OCI-LY1 (cell line): ENCODE data around the gene STK32B.

Experiments
- H2AFZ ChIP-seq: fragments of 200-600 bp; sonication (generic), shearing (Covaris generic); 2 replicates; pipeline ENCODE4 v1.6.0; 2014; ENCODE audit warnings: antibody characterized with exemption, mild to moderate bottlenecking, low read length
- H3F3A ChIP-seq: fragments of 200-600 bp; sonication (generic), shearing (Covaris generic); 2 replicates; pipeline ENCODE4 v1.6.0; 2014; ENCODE audit warnings: mild to moderate bottlenecking, antibody characterized with exemption, low read length, moderate library complexity; ENCODE audit not compliant: insufficient read depth
- H3K27ac ChIP-seq: fragments of 200-600 bp; sonication (generic); 2 replicates; pipeline ENCODE4 v1.5.1; 2014; ENCODE audit warnings: low read length, mixed run types, mild to moderate bottlenecking, low read depth; ENCODE audit not compliant: poor library complexity, severe bottlenecking
- H3K27me3 ChIP-seq: fragments of 200-600 bp; sonication (generic); 2 replicates; pipeline ENCODE4 v1.6.0; 2014; ENCODE audit warnings: antibody characterized with exemption, mild to moderate bottlenecking, low read length, moderate library complexity; ENCODE audit not compliant: insufficient read depth
- H3K36me3 ChIP-seq: fragments of 200-600 bp; sonication (generic); 2 replicates; pipeline ENCODE4 v1.6.1; 2014; ENCODE audit warnings: mild to moderate bottlenecking, antibody characterized with exemption, low read length, moderate library complexity, mixed read lengths; ENCODE audit not compliant: insufficient read depth
- H3K4me1 ChIP-seq: fragments of 200-600 bp; sonication (generic); 2 replicates; pipeline ENCODE4 v1.5.1; 2014; ENCODE audit warnings: mild to moderate bottlenecking, low read length, moderate library complexity; ENCODE audit not compliant: insufficient read depth, severe bottlenecking
- H3K4me2 ChIP-seq: fragments of 200-600 bp; sonication (generic), shearing (Covaris generic); 2 replicates; pipeline ENCODE4 v1.6.1; 2014; ENCODE audit warnings: low read length
- H3K4me3 ChIP-seq: fragments of 200-600 bp; sonication (generic); 2 replicates; pipeline ENCODE4 v1.5.1; 2014; ENCODE audit warnings: low read length, low read depth, mild to moderate bottlenecking, mixed read lengths; ENCODE audit not compliant: poor library complexity, severe bottlenecking
- H3K79me2 ChIP-seq: fragments of 200-600 bp; shearing (Covaris generic); 2 replicates; pipeline ENCODE4 v1.6.1; 2016; ENCODE audit warnings: mixed run types, low read length, mixed read lengths; ENCODE audit not compliant: insufficient read depth
- H3K9ac ChIP-seq: fragments of 200-600 bp; sonication (generic), shearing (Covaris generic); 2 replicates; pipeline ENCODE4 v1.6.1; 2014; ENCODE audit warnings: mild to moderate bottlenecking, low read length, mixed read lengths
- H3K9me2 ChIP-seq: fragments of 200-600 bp; sonication (generic), shearing (Covaris generic); 2 replicates; pipeline ENCODE4 v1.6.1; 2014; ENCODE audit warnings: low read depth, mild to moderate bottlenecking, low read length, mixed read lengths
- H3K9me3 ChIP-seq: fragments of 200-600 bp; shearing (Covaris generic); 2 replicates; pipeline ENCODE4 v1.6.1; 2014; ENCODE audit warnings: low read length, mixed read lengths
- H4K20me1 ChIP-seq: fragments of 200-600 bp; sonication (generic), shearing (Covaris generic); 2 replicates; pipeline ENCODE4 v1.6.0; 2016; ENCODE audit warnings: mild to moderate bottlenecking, low read length; ENCODE audit not compliant: insufficient read depth
- EZH2 ChIP-seq: fragments of 200-600 bp; sonication (generic), shearing (Covaris generic); IDR thresholded peaks from 2 replicates; pipeline ENCODE4 v1.8.0; 2017; ENCODE audit warnings: borderline replicate concordance, mixed run types, mild to moderate bottlenecking, antibody characterized with exemption, low read length, moderate library complexity, mixed read lengths
- TF ChIP-seq, protein P1 (sequence below): fragments of 200-600 bp; sonication (generic), shearing (Covaris generic); IDR thresholded peaks from 2 replicates; pipeline ENCODE4 v1.5.1; 2017; ENCODE audit warnings: mild to moderate bottlenecking, antibody characterized with exemption, low read length, moderate library complexity, mixed read lengths

Gene STK32B

DNA sequence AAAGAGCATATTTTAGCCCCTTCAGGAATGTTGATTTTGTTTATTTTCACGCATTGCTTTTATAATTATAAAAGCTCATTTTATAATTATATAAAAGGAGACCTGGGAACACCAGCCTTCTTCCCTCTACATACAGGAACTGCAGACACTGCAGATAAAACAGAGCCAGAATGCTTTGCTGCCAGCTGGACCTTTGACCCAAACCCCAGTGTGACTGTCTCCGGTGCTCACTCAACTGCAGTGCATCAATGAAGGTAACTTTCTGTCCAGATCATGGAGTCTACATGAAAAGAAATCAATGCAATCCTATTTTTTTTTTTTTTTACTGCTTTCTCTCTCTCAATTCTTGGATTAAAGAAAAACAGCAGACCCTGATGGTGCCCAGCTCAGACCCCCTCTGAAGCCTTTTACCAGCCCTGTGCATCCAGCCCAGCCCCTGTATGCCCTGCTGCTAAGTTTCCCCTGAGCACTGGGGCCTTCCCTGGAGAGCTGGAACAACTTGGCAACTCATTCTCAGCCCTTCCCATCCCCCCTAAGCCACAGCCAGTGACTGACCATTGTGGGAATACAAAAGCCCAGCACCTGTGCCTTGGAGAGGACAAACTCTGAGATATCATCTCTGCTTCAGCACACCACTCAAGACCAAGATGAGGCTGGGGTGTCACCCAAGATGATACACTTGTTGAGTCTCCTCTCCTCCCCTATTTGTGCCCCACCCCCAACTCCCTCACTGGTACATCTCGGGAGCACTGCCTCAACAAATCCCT is 475.0 kb downstream of the STK32B start:
- Histone ChIP-seq H3K4me1 (no peaks in the 10 kb centered on the region), H3K36me3 (no peaks in the 10 kb centered on the region), H3K9ac (no peak overlapping the region), H3F3A (no peaks in the 10 kb centered on the region), H3K79me2 (no peaks in the 10 kb centered on the region), H3K9me2 (no peaks in the 10 kb centered on the region), H3K4me3 (no peak overlapping the region), H3K9me3 (no peaks in the 10 kb centered on the region), H2AFZ (no peak overlapping the region), H3K4me2 (no peak overlapping the region), H3K27ac (no peak overlapping the region), H3K27me3 (no peaks in the 10 kb centered on the region), H4K20me1 (no peaks in the 10 kb centered on the region)
- TF ChIP-seq, protein P1, sequence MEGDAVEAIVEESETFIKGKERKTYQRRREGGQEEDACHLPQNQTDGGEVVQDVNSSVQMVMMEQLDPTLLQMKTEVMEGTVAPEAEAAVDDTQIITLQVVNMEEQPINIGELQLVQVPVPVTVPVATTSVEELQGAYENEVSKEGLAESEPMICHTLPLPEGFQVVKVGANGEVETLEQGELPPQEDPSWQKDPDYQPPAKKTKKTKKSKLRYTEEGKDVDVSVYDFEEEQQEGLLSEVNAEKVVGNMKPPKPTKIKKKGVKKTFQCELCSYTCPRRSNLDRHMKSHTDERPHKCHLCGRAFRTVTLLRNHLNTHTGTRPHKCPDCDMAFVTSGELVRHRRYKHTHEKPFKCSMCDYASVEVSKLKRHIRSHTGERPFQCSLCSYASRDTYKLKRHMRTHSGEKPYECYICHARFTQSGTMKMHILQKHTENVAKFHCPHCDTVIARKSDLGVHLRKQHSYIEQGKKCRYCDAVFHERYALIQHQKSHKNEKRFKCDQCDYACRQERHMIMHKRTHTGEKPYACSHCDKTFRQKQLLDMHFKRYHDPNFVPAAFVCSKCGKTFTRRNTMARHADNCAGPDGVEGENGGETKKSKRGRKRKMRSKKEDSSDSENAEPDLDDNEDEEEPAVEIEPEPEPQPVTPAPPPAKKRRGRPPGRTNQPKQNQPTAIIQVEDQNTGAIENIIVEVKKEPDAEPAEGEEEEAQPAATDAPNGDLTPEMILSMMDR: no peak
- TF ChIP-seq EZH2: no peak

DNA sequence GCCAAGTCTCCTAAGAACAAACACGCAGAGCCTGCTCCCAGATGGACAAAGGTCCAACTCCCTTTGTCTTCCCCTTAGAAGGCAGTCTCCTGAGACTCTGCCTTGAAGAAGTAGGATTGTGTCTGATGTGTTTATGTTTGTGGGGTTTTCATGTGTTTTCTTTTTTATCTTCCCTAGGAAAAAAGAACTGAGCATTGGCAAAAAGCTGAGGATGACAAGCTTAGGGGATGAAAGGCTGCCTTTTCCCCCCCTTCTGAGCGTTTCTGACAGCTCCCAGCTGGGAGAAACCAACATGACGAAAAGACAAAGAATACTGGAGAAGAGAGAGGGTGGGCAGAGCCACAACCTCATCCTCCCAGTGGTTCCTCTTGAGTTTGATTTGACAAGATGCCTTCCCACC is 475.9 kb downstream of the STK32B start:
- Histone ChIP-seq H3K4me3 (no peak overlapping the region), H3K9ac (no peak overlapping the region), H3K9me3 (no peaks in the 10 kb centered on the region), H3K4me2 (no peak overlapping the region), H3K4me1 (no peaks in the 10 kb centered on the region), H2AFZ (no peak overlapping the region), H3K27me3 (no peaks in the 10 kb centered on the region), H3K79me2 (no peaks in the 10 kb centered on the region), H3K9me2 (no peaks in the 10 kb centered on the region), H4K20me1 (no peaks in the 10 kb centered on the region), H3K36me3 (no peaks in the 10 kb centered on the region), H3K27ac (no peak overlapping the region), H3F3A (no peaks in the 10 kb centered on the region)
- TF ChIP-seq EZH2: no peak
- TF ChIP-seq, protein P1: no peak

DNA sequence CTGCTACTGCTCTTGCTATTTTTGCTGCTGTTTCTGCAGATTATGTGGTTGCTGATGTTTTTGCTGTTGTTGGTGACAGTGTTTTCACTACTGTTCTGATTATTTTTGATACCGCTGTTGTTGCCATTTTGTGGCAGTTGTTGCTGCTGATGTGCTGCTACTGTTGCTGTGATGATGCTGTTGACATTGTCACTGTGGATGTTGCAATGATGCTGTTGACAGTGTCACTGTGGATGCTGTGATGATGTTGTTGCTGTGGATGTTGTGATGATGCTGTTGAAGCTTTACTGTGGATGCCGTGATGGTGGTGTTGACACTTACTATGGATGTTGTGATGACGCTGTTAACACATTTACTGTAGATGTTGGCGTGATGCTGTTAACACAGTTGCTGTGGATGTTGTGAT is 476.8 kb downstream of the STK32B start:
- H3K9ac ChIP-seq: no peak overlapping the region
- no peaks in the 10 kb centered on the region for H3K4me1 ChIP-seq
- H3K36me3 ChIP-seq: no peaks in the 10 kb centered on the region
- no peak overlapping the region for H3K27ac ChIP-seq
- H3K9me2 ChIP-seq: no peaks in the 10 kb centered on the region
- H3K9me3 ChIP-seq: no peaks in the 10 kb centered on the region
- no peak overlapping the region for H3K4me2 ChIP-seq
- H4K20me1 ChIP-seq: no peaks in the 10 kb centered on the region
- no peak overlapping the region for H2AFZ ChIP-seq
- H3K27me3 ChIP-seq: no peaks in the 10 kb centered on the region
- no peak overlapping the region for H3K4me3 ChIP-seq
- no peaks in the 10 kb centered on the region for H3F3A ChIP-seq
- TF ChIP-seq EZH2: no peak
- TF ChIP-seq, protein P1: no peak
- H3K79me2 ChIP-seq: no peaks in the 10 kb centered on the region
